Measurements from ENCODE around the gene SLC25A19.
"Not testable (repeated sequence)": the region's sequence is repeated elsewhere in the genome, so short reads cannot be mapped to it uniquely, and the experiment has no call there.

The SLC25A19 gene

GRCh38 chr17:75266316-75267152, 22.7 kb downstream of the SLC25A19 start:
- DNase-seq = no peak

GRCh38 chr17:75265614-75266315, 23.5 kb downstream of the SLC25A19 start:
- no peak for DNase-seq

- DNase-seq = no peak
These were observed 26.2 kb downstream of the SLC25A19 start for GRCh38 chr17:75263055-75263454.

GRCh38 chr17:75262112-75262606, 27.1 kb downstream of the SLC25A19 start:
- no peak for DNase-seq

- DNase-seq = peak; percentile 97
These were observed 27.7 kb downstream of the SLC25A19 start, which contains the start of the genes GGA3 and MRPS7 for GRCh38 chr17:75261336-75262111. Gene GGA3, minus strand, starts transcription at chr17:75261606. Its CDS starts 19 bp downstream, at chr17:75261587. Gene MRPS7, plus strand, starts transcription at chr17:75261879. Its CDS starts 22 bp downstream, at chr17:75261901.

GRCh38 chr17:75260641-75261335, 28.4 kb downstream of the SLC25A19 start:
- DNase-seq = peak; percentile 68

GRCh38 chr17:75257228-75257627, 32.0 kb downstream of the SLC25A19 start:
- not testable (repeated sequence) for DNase-seq

GRCh38 chr17:75255954-75256698, 33.1 kb downstream of the SLC25A19 start:
- DNase-seq = not testable (repeated sequence)

- no peak for DNase-seq
These were observed 37.0 kb downstream of the SLC25A19 start for GRCh38 chr17:75252039-75252816.

- peak; percentile 89 for DNase-seq
These were observed 39.2 kb downstream of the SLC25A19 start for GRCh38 chr17:75250009-75250471.

GRCh38 chr17:75249564-75249963, 39.7 kb downstream of the SLC25A19 start:
- no peak for DNase-seq

- no peak for DNase-seq
These were observed 42.8 kb downstream of the SLC25A19 start for GRCh38 chr17:75246404-75246803.

- DNase-seq = no peak
These were observed 44.2 kb downstream of the SLC25A19 start for GRCh38 chr17:75245011-75245410.

GRCh38 chr17:75244133-75244866, 44.9 kb downstream of the SLC25A19 start:
- DNase-seq = peak; percentile 32

- no peak for DNase-seq
These were observed 46.7 kb downstream of the SLC25A19 start for GRCh38 chr17:75242461-75243042.

GRCh38 chr17:75241996-75242460, 47.2 kb downstream of the SLC25A19 start:
- peak; percentile 31 for DNase-seq

GRCh38 chr17:75241502-75241901, 47.7 kb downstream of the SLC25A19 start:
- no peak for DNase-seq

- no peak for DNase-seq
These were observed 48.1 kb downstream of the SLC25A19 start for GRCh38 chr17:75241143-75241430.

GRCh38 chr17:75240394-75241142, 48.7 kb downstream of the SLC25A19 start:
- DNase-seq = peak; percentile 68
